Suprapubic skin (tissue), 4 donors: ENCODE data around the gene STX5. TPM values are rescaled to one million over a fixed set of nuclear protein-coding genes. Genes with fewer than 3 reads are reported as not detected.

Experiments used
- DNase-seq, 2 donors: peaks; one replicate each; pipeline ENCODE4 v3.0.0-alpha.2; 2019; ENCODE audit warnings: low spot score in 2 of 2
- H3K27ac ChIP-seq: fragments of 200-600 bp; sonication (generic); one replicate; pipeline ENCODE4 v1.5.1; 2019
- H3K27me3 ChIP-seq: fragments of 200-600 bp; sonication (generic); one replicate; pipeline ENCODE4 v1.5.1; 2019
- H3K36me3 ChIP-seq: fragments of 200-600 bp; sonication (generic); one replicate; pipeline ENCODE4 v1.5.1; 2019
- H3K4me1 ChIP-seq: fragments of 200-600 bp; sonication (generic); one replicate; pipeline ENCODE4 v1.5.1; 2019
- H3K4me3 ChIP-seq: fragments of 200-600 bp; sonication (generic); one replicate; pipeline ENCODE4 v1.5.1; 2019; ENCODE audit warnings: mild to moderate bottlenecking
- H3K9me3 ChIP-seq: fragments of 200-600 bp; sonication (generic); one replicate; pipeline ENCODE4 v1.5.1; 2019
- CTCF ChIP-seq, 2 donors: fragments of 200-600 bp in 1 of 2; fragments of 450-650 bp in 1 of 2; sonication (generic) in 1 of 2; IDR thresholded peaks; one replicate each; pipeline ENCODE4 v1.5.1; 2016 to 2019; ENCODE audit warnings: antibody characterized with exemption in 2 of 2, mild to moderate bottlenecking in 1 of 2, moderate library complexity in 1 of 2
- EP300 ChIP-seq: sonication (generic); formaldehyde crosslinking; IDR thresholded peaks from one replicate; pipeline ENCODE4 v1.6.1; 2017; ENCODE audit warnings: antibody characterized with exemption
- POLR2A ChIP-seq, 2 donors: fragments of 450-650 bp; IDR thresholded peaks; one replicate each; pipeline ENCODE4 v1.6.1; 2017; ENCODE audit warnings: antibody characterized with exemption in 2 of 2, mild to moderate bottlenecking in 2 of 2, moderate library complexity in 2 of 2
- POLR2AphosphoS5 ChIP-seq, 3 donors: sonication (generic); formaldehyde crosslinking; IDR thresholded peaks; one replicate each; pipeline ENCODE4 v1.6.1; 2017; ENCODE audit warnings: antibody characterized with exemption in 3 of 3
- WGBS: methylation state at CpG from one replicate; pipeline ENCODE4 v1.1.5; 2018; 5-methylcytosine and 5-hydroxymethylcytosine counted together
- total RNA-seq, 4 donors: library from RNA; depleted of rRNA; stranded (reverse); fragments of >200 nt; gene quantifications; one replicate each; pipeline ENCODE4 v1.1.0, GENCODE V29; 2016

The STX5 gene
- total RNA-seq, 4 donors from 2014 or later: 26.8 to 47.8 (median 43.2) TPM

- no peak overlapping the region for H3K27ac ChIP-seq
- H3K9me3 ChIP-seq: no peaks in the 10 kb centered on the region
- H3K4me1 ChIP-seq: peaks cover 43% of the 10 kb centered on the region
- H3K36me3 ChIP-seq: peaks cover 28% of the 10 kb centered on the region
- H3K4me3 ChIP-seq: no peak overlapping the region
- no peak for DNase-seq
- no peaks in the 10 kb centered on the region for H3K27me3 ChIP-seq
- no peak for TF ChIP-seq EP300
- no peak for TF ChIP-seq CTCF (IDR thresholded peaks at IDR 0.05)
- no peak for TF ChIP-seq POLR2A (IDR thresholded peaks at IDR 0.05)
- no peak for TF ChIP-seq POLR2AphosphoS5 (IDR thresholded peaks at IDR 0.05)
Measured at GRCh38 chr11:62852523-62853188, 20.8 kb upstream of the STX5 start.

- Histone ChIP-seq H3K27me3 (no peaks in the 10 kb centered on the region), H3K4me3 (no peak overlapping the region), H3K9me3 (no peaks in the 10 kb centered on the region), H3K36me3 (peaks cover 28% of the 10 kb centered on the region), H3K27ac (no peak overlapping the region), H3K4me1 (peaks cover 38% of the 10 kb centered on the region)
- no peak for DNase-seq
- TF ChIP-seq POLR2A (IDR thresholded peaks at IDR 0.05): no peak
- TF ChIP-seq POLR2AphosphoS5 (IDR thresholded peaks at IDR 0.05): no peak
- WGBS: 46% methylated on average over 3 of the region's 3 CpGs
Measured at GRCh38 chr11:62851807-62852522, 20.1 kb upstream of the STX5 start.

GRCh38 chr11:62850911-62851806 is 19.3 kb upstream of the STX5 start:
- H3K27ac ChIP-seq: no peak overlapping the region

GRCh38 chr11:62847767-62848314 is 16.0 kb upstream of the STX5 start:
- no peaks in the 10 kb centered on the region for H3K9me3 ChIP-seq
- DNase-seq: no peak
- 95% methylated on average over 1 of the region's 1 CpG for WGBS
- H3K27me3 ChIP-seq: no peaks in the 10 kb centered on the region
- no peak overlapping the region for H3K27ac ChIP-seq
- H3K4me3 ChIP-seq: no peak overlapping the region
- peaks cover 14% of the 10 kb centered on the region for H3K36me3 ChIP-seq
- peaks cover 6% of the 10 kb centered on the region for H3K4me1 ChIP-seq
- TF ChIP-seq EP300 (no peak), POLR2A (IDR thresholded peaks at IDR 0.05) (no peak), POLR2AphosphoS5 (IDR thresholded peaks at IDR 0.05) (no peak), CTCF (IDR thresholded peaks at IDR 0.05) (no peak)

More at GRCh38 chr11:62850911-62851806, 19.3 kb upstream of the STX5 start:
- TF ChIP-seq POLR2AphosphoS5 (IDR thresholded peaks at IDR 0.05): no peak
- TF ChIP-seq EP300: no peak
- TF ChIP-seq POLR2A (IDR thresholded peaks at IDR 0.05): no peak
- TF ChIP-seq CTCF (IDR thresholded peaks at IDR 0.05): no peak
- Histone ChIP-seq H3K4me1 (peaks cover 32% of the 10 kb centered on the region), H3K4me3 (no peak overlapping the region), H3K9me3 (no peaks in the 10 kb centered on the region), H3K36me3 (peaks cover 28% of the 10 kb centered on the region), H3K27me3 (no peaks in the 10 kb centered on the region)
- WGBS: 72% methylated on average over 14 of the region's 15 CpGs
- DNase-seq: no peak

GRCh38 chr11:62846177-62846576 is 14.3 kb upstream of the STX5 start:
- no peak overlapping the region for H3K4me3 ChIP-seq
- H3K4me1 ChIP-seq: peaks cover 13% of the 10 kb centered on the region
- no peaks in the 10 kb centered on the region for H3K36me3 ChIP-seq
- H3K27ac ChIP-seq: no peak overlapping the region
- 86% methylated on average over 3 of the region's 3 CpGs for whole genome bisulfite sequencing
- no peaks in the 10 kb centered on the region for H3K27me3 ChIP-seq
- no peaks in the 10 kb centered on the region for H3K9me3 ChIP-seq
- DNase-seq: no peak
- no peak for TF ChIP-seq CTCF (IDR thresholded peaks at IDR 0.05)
- no peak for TF ChIP-seq POLR2AphosphoS5 (IDR thresholded peaks at IDR 0.05)
- no peak for TF ChIP-seq EP300
- TF ChIP-seq POLR2A (IDR thresholded peaks at IDR 0.05): no peak
